Upper lobe of left lung (tissue), 4 donors: ENCODE data around the gene DIAPH1.

Experiments used
- CTCF ChIP-seq, 6 experiments: fragments of 450-650 bp in 4 of 6; fragments of 200-600 bp in 2 of 6; sonication (generic) in 2 of 6; IDR thresholded peaks; one replicate each; pipeline ENCODE4 v1.5.1; 2016 to 2019; ENCODE audit warnings: antibody characterized with exemption in 6 of 6
- EP300 ChIP-seq, 4 donors: sonication (generic); formaldehyde crosslinking; IDR thresholded peaks; one replicate each; pipeline ENCODE4 v1.5.1; 2017; ENCODE audit warnings: antibody characterized with exemption in 4 of 4, control low read depth in 2 of 4
- POLR2A ChIP-seq, 4 donors: fragments of 450-650 bp; IDR thresholded peaks; one replicate each; pipeline ENCODE4 v1.5.1; 2016 to 2017; ENCODE audit warnings: antibody characterized with exemption in 4 of 4, mild to moderate bottlenecking in 2 of 4
- POLR2AphosphoS5 ChIP-seq, 2 donors: sonication (generic); formaldehyde crosslinking; IDR thresholded peaks; one replicate each; pipeline ENCODE4 v1.5.1; 2017; ENCODE audit warnings: antibody characterized with exemption in 2 of 2

- TF ChIP-seq CTCF (IDR thresholded peaks at IDR 0.05) (no peak), EP300 (IDR thresholded peaks at IDR 0.05) (no peak), POLR2A (IDR thresholded peaks at IDR 0.05) (no peak), POLR2AphosphoS5 (IDR thresholded peaks at IDR 0.05) (no peak)
Measured at GRCh38 chr5:141492168-141492885, 126.5 kb downstream of the DIAPH1 start.
